GM21367 (cell line): ENCODE results near the gene TLE3.

Source experiments
- ATAC-seq: cut with Tn5 transposase; IDR thresholded peaks from one replicate; pipeline ENCODE4 v1.9.1; 2021; ENCODE audit not compliant: unreplicated experiment

The TLE3 gene

GRCh38 chr15:70099967-70100473 is 2.3 kb upstream of the TLE3 start:
- ATAC-seq, result no peak

GRCh38 chr15:70099167-70099966 is 1.6 kb upstream of the TLE3 start:
- ATAC-seq, result peak; percentile 39

GRCh38 chr15:70098461-70099166 is 897 bp upstream of the TLE3 start:
- ATAC-seq, result peak; percentile 5

GRCh38 chr15:70098153-70098460 is 390 bp upstream of the TLE3 start:
- no peak for ATAC-seq

GRCh38 chr15:70097063-70097320 is 725 bp downstream of the TLE3 start:
- no peak for ATAC-seq

- no peak for ATAC-seq
These were observed 1.3 kb downstream of the TLE3 start for GRCh38 chr15:70096215-70097062.

GRCh38 chr15:70095408-70096214 is 2.1 kb downstream of the TLE3 start:
- ATAC-seq, result no peak

- ATAC-seq, result no peak
These were observed 2.9 kb downstream of the TLE3 start for GRCh38 chr15:70094690-70095311.

GRCh38 chr15:70093481-70094319 is 4.0 kb downstream of the TLE3 start:
- no peak for ATAC-seq

GRCh38 chr15:70093070-70093469 is 4.6 kb downstream of the TLE3 start:
- ATAC-seq, result no peak

GRCh38 chr15:70092464-70093027 is 5.2 kb downstream of the TLE3 start:
- ATAC-seq, result no peak

GRCh38 chr15:70091726-70092463 is 5.8 kb downstream of the TLE3 start:
- ATAC-seq, result no peak

- ATAC-seq, result no peak
These were observed 7.1 kb downstream of the TLE3 start for GRCh38 chr15:70090436-70091296.

- ATAC-seq, result no peak
These were observed 8.1 kb downstream of the TLE3 start for GRCh38 chr15:70089692-70089971.

- no peak for ATAC-seq
These were observed 8.6 kb downstream of the TLE3 start for GRCh38 chr15:70088887-70089691.

- ATAC-seq, result no peak
These were observed 9.3 kb downstream of the TLE3 start for GRCh38 chr15:70088455-70088854.

- ATAC-seq, result no peak
These were observed 9.9 kb downstream of the TLE3 start for GRCh38 chr15:70087708-70088352.
